Heart left ventricle (tissue), 13 donors: ENCODE data around the gene DUSP23.
A peak's percentile ranks its signal among the peaks of the same experiment; 100 is the strongest.

Experiments
- CTCF ChIP-seq, 12 donors: fragments of 200-600 bp; sonication (generic) in 4 of 12; IDR thresholded peaks; one replicate each; pipeline versions ENCODE4 v1.5.0 to v1.8.0; 2018 to 2022; ENCODE audit warnings: antibody characterized with exemption in 12 of 12, mild to moderate bottlenecking in 5 of 12
- POLR2A ChIP-seq, 2 donors: fragments of 450-650 bp; IDR thresholded peaks; one replicate each; pipeline ENCODE4 v1.6.1; 2017; ENCODE audit warnings: antibody characterized with exemption in 2 of 2, mild to moderate bottlenecking in 2 of 2, moderate library complexity in 2 of 2
- donor health status: ischemic (EF 13 %, LVEDD 7.1; RV severe dilation, severe dysfunction).
- donor health status: DM: no; HTN: yes; CAD: no.
- donor health status: DM: no; HTN: no; CAD: no.
- donor health status: ischemic (EF 25% LVEDD 6.9; RV normal size, moderate dysfunction).
- donor health status: ischemic (EF 25% LVEDD 5.7; RV mildly dilated, moderate dysfunction).
- donor health status: ischemic (EF 35%, LVEDD 5.7; RV mildly dilated, moderate dysfunction).
- donor health status: nonischemic (EF 11% LVEDD 7.7; RV severe dilation, severe dysfunction).
- donor health status: DM: yes; HTN: yes; CAD: no.
- donor health status: PGD.
- donor health status: ischemic (EF 29% LVEDD 5.4; RV normal size, mild dysfunction).
- donor health status: nonischemic (EF 23%, LVEDD 6.1; RV moderate dilation, normal function).

GRCh38 chr1:159798893-159799292 lies 18.1 kb downstream of the DUSP23 start:
- TF ChIP-seq CTCF (IDR thresholded peaks at IDR 0.05) (peak; percentile 61 to 87 (median 78)), POLR2A (IDR thresholded peaks at IDR 0.05) (no peak)
